ENCODE data around the gene DUS1L.

DUS1L gene

GRCh38 chr17:82062076-82062983, 3.3 kb downstream of the DUS1L start:
- Histone ChIP-seq H3K27me3 (ENCODE audit: control insufficient read depth, low read length) (no peaks in the 10 kb centered on the region), H3K79me2 (ENCODE audit: control insufficient read depth, low read length) (peaks cover 36% of the 10 kb centered on the region), H3K9me3 (ENCODE audit: control insufficient read depth, insufficient read depth, low read length) (no peaks in the 10 kb centered on the region), H3K27ac (ENCODE audit: low read depth, low read length) (no peak overlapping the region), H3F3A (ENCODE audit: control insufficient read depth, insufficient read depth) (no peaks in the 10 kb centered on the region), H3K4me2 (ENCODE audit: low read length) (no peak overlapping the region), H3K4me1 (ENCODE audit: control insufficient read depth, low read length) (peaks cover 20% of the 10 kb centered on the region), H3K36me3 (ENCODE audit: control insufficient read depth, low read length) (peaks cover 77% of the 10 kb centered on the region), H3K9me2 (replicated peaks; ENCODE audit: control insufficient read depth, low read length) (no peaks in the 10 kb centered on the region), H4K20me1 (ENCODE audit: control insufficient read depth, insufficient read depth, low read depth, low read length) (peaks cover 6% of the 10 kb centered on the region; the same call in 1 of the 2 replicates), H3K4me3 (ENCODE audit: low read length) (no peak overlapping the region)
- TF ChIP-seq CTCF (IDR thresholded peaks at IDR 0.05; ENCODE audit: low read depth, low read length, poor library complexity, severe bottlenecking) (no peak), EZH2phosphoT487 (IDR thresholded peaks at IDR 0.05; ENCODE audit: borderline replicate concordance, low read length) (no peak)

- TF ChIP-seq EZH2phosphoT487 (IDR thresholded peaks at IDR 0.05; ENCODE audit: borderline replicate concordance, low read length) = no peak
- peaks cover 87% of the 10 kb centered on the region for H3K36me3 ChIP-seq (ENCODE audit: control insufficient read depth, low read length)
Measured at GRCh38 chr17:82061047-82061925, 4.3 kb downstream of the DUS1L start.

GRCh38 chr17:82060614-82061013, 5.0 kb downstream of the DUS1L start:
- H3K9me2 ChIP-seq (replicated peaks; ENCODE audit: control insufficient read depth, low read length) = no peaks in the 10 kb centered on the region
- H4K20me1 ChIP-seq (ENCODE audit: control insufficient read depth, insufficient read depth, low read depth, low read length) = peaks cover 6% of the 10 kb centered on the region; the same call in 1 of the 2 replicates
- no peak overlapping the region for H3K27ac ChIP-seq (ENCODE audit: low read depth, low read length)
- peaks cover 13% of the 10 kb centered on the region for H3K4me1 ChIP-seq (ENCODE audit: control insufficient read depth, low read length)
- H3K79me2 ChIP-seq (ENCODE audit: control insufficient read depth, low read length) = peaks cover 29% of the 10 kb centered on the region
- TF ChIP-seq CTCF (IDR thresholded peaks at IDR 0.05; ENCODE audit: low read depth, low read length, poor library complexity, severe bottlenecking) = no peak
- no peak for TF ChIP-seq EZH2phosphoT487 (IDR thresholded peaks at IDR 0.05; ENCODE audit: borderline replicate concordance, low read length)
- H3K4me3 ChIP-seq (ENCODE audit: low read length) = no peak overlapping the region
- H3K9me3 ChIP-seq (ENCODE audit: control insufficient read depth, insufficient read depth, low read length) = no peaks in the 10 kb centered on the region
- no peak overlapping the region for H3K4me2 ChIP-seq (ENCODE audit: low read length)
- H3F3A ChIP-seq (ENCODE audit: control insufficient read depth, insufficient read depth) = no peaks in the 10 kb centered on the region
- peaks cover 94% of the 10 kb centered on the region for H3K36me3 ChIP-seq (ENCODE audit: control insufficient read depth, low read length)
- H3K27me3 ChIP-seq (ENCODE audit: control insufficient read depth, low read length) = no peaks in the 10 kb centered on the region

More at GRCh38 chr17:82061047-82061925, 4.3 kb downstream of the DUS1L start:
- no peak overlapping the region for H3K4me3 ChIP-seq (ENCODE audit: low read length)
- peaks cover 16% of the 10 kb centered on the region for H3K4me1 ChIP-seq (ENCODE audit: control insufficient read depth, low read length)
- no peaks in the 10 kb centered on the region for H3K9me3 ChIP-seq (ENCODE audit: control insufficient read depth, insufficient read depth, low read length)
- no peaks in the 10 kb centered on the region for H3K27me3 ChIP-seq (ENCODE audit: control insufficient read depth, low read length)
- H3K9me2 ChIP-seq (replicated peaks; ENCODE audit: control insufficient read depth, low read length) = no peaks in the 10 kb centered on the region
- no peak overlapping the region for H3K27ac ChIP-seq (ENCODE audit: low read depth, low read length)
- peaks cover 35% of the 10 kb centered on the region for H3K79me2 ChIP-seq (ENCODE audit: control insufficient read depth, low read length)
- H3F3A ChIP-seq (ENCODE audit: control insufficient read depth, insufficient read depth) = no peaks in the 10 kb centered on the region
- peaks cover 6% of the 10 kb centered on the region; the same call in 1 of the 2 replicates for H4K20me1 ChIP-seq (ENCODE audit: control insufficient read depth, insufficient read depth, low read depth, low read length)
- no peak overlapping the region for H3K4me2 ChIP-seq (ENCODE audit: low read length)

All from DOHH2 (cell line).